Pancreas (tissue), 10 donors: ENCODE measurements around the gene FAM3B. TPM values are rescaled to one million over a fixed set of nuclear protein-coding genes. Genes with fewer than 3 reads are reported as not detected.
A peak's percentile ranks its signal among the peaks of the same experiment; 100 is the strongest.
"Not testable (repeated sequence)": the region's sequence is repeated elsewhere in the genome, so short reads cannot be mapped to it uniquely, and the experiment has no call there.

Experiments used
- ATAC-seq, 4 donors: fragments of 200-7000 bp; cut with Tn5 transposase; one replicate each; pipeline versions ENCODE4 v1.8.0 to v1.9.1; 2020; ENCODE audit warnings: mild to moderate bottlenecking in 4 of 4, moderate library complexity in 4 of 4
- DNase-seq, 6 donors: peaks; one replicate each; pipeline ENCODE4 v3.0.0-alpha.2; 2020
- FAIRE-seq: peaks from 2 replicates; lab custom pipeline; 2012; peaks lifted over from hg19 to GRCh38; lab: Jason Lieb, UNC
- H3K27ac ChIP-seq, 4 donors: fragments of 200-600 bp; sonication (generic); 1 replicate in 3 of 4; 2 replicates in 1 of 4; pipeline versions ENCODE4 v1.5.0 to v1.8.0; 2020
- H3K27me3 ChIP-seq, 4 donors: fragments of 200-600 bp; one replicate each; pipeline ENCODE4 v1.8.0; 2021
- H3K36me3 ChIP-seq, 3 donors: fragments of 200-600 bp; sonication (generic) in 1 of 3; one replicate each; pipeline versions ENCODE4 v1.5.0 to v1.8.0; 2020 to 2021
- H3K4me1 ChIP-seq, 3 donors: fragments of 200-600 bp; one replicate each; pipeline ENCODE4 v1.8.0; 2021
- H3K4me3 ChIP-seq, 4 donors: fragments of 200-600 bp; sonication (generic) in 2 of 4; one replicate each; pipeline versions ENCODE4 v1.5.0 to v1.8.0; 2020 to 2021
- H3K9me3 ChIP-seq, 4 donors: fragments of 200-600 bp; one replicate each; pipeline ENCODE4 v1.8.0; 2021
- WGBS, 2 donors: extraction: QIAGEN DNeasy Blood & Tissue Kit; methylation state at CpG; one replicate each; pipeline ENCODE4 v1.1.7; 2013; 5-methylcytosine and 5-hydroxymethylcytosine counted together
- intact Hi-C, 3 donors: fragments of 100-400 bp; cut with DNase I; formaldehyde crosslinking; loops; one replicate each; pipeline versions ENCODE4 v1.11.1 to v1.14.2; 2022
- polyA plus RNA-seq, 2 donors: library from polyadenylated mRNA; stranded (reverse); fragments of 200-250 nt; gene quantifications; one replicate each; pipeline ENCODE4 v1.2.3, GENCODE V29; 2013
- total RNA-seq, 6 donors: library from RNA; stranded (reverse); fragmentation: NEBNext Ultra II Directional in 4 of 6; extraction: Animal tissue kit (Norgen Biotek cat#: 25700) in 4 of 6; gene quantifications; one replicate each; pipeline versions ENCODE4 v1.2.1 to v1.2.4, GENCODE V29; 2021 to 2023
- TF ChIP-seq, protein P1 (sequence below), 4 donors: fragments of 200-600 bp; sonication (generic) in 3 of 4; IDR thresholded peaks; one replicate each; pipeline versions ENCODE4 v1.5.0 to v1.8.0; 2021; ENCODE audit warnings: antibody characterized with exemption in 4 of 4
- donor health status: healthy with polysubstance abuse.
- donor health status: DM: no; HTN: no; CAD: no; lungs with moderate emphysema.
- donor health status: DM: no; HTN: no; CAD: no.
- donor health status: control.
- donor health status: control.
- donor health status: Bipolar disorder and iron deficiency.
- donor health status: DM: yes; HTN: yes; CAD: no.
- donor health status: DM: no; HTN: no; CAD: no.
- donor health status: DM: no; HTN: no; CAD: no.
- donor health status: DM: yes; HTN: yes; CAD: no.

FAM3B gene
- total and polyA plus RNA-seq, 8 donors: 71.9 to 142 (median 105) TPM

DNA sequence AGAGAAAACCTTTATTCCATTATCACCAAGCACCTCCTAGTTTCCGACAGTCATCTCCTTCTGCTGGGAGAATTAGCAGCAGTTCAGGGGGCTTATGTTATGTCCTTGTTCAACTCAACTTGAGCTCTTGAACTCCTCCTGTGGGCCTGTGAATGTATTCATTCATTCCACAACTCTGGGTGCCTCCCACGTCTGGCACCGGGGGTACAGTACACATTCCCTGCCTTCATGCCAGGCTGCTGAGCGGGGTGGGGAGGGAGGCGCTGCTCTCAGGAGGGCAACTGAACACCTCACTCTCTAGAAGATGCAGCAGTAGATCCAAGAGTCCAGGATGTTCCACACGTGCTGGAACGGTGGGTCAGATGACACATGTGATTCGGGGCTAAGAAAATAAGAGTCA is 40.9 kb downstream of the FAM3B start:
- Histone ChIP-seq H3K36me3 (peaks cover 0 to 5% (median 0%) of the 10 kb centered on the region in 3 donors), H3K4me3 (no peak overlapping the region), H3K27ac (no peak overlapping the region), H3K4me1 (no peaks in the 10 kb centered on the region), H3K9me3 (no peaks in the 10 kb centered on the region), H3K27me3 (no peaks in the 10 kb centered on the region)
- no peak for FAIRE-seq
- intact Hi-C loops: no loop called here
- TF ChIP-seq, protein P1, sequence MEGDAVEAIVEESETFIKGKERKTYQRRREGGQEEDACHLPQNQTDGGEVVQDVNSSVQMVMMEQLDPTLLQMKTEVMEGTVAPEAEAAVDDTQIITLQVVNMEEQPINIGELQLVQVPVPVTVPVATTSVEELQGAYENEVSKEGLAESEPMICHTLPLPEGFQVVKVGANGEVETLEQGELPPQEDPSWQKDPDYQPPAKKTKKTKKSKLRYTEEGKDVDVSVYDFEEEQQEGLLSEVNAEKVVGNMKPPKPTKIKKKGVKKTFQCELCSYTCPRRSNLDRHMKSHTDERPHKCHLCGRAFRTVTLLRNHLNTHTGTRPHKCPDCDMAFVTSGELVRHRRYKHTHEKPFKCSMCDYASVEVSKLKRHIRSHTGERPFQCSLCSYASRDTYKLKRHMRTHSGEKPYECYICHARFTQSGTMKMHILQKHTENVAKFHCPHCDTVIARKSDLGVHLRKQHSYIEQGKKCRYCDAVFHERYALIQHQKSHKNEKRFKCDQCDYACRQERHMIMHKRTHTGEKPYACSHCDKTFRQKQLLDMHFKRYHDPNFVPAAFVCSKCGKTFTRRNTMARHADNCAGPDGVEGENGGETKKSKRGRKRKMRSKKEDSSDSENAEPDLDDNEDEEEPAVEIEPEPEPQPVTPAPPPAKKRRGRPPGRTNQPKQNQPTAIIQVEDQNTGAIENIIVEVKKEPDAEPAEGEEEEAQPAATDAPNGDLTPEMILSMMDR (IDR thresholded peaks at IDR 0.05): no peak
- ATAC-seq: no peak
- peak in 1 of 6 donors; percentile 26 for DNase-seq
- 55 to 63% methylated on average over 8 of the region's 8 CpGs for WGBS, 2 donors

DNA sequence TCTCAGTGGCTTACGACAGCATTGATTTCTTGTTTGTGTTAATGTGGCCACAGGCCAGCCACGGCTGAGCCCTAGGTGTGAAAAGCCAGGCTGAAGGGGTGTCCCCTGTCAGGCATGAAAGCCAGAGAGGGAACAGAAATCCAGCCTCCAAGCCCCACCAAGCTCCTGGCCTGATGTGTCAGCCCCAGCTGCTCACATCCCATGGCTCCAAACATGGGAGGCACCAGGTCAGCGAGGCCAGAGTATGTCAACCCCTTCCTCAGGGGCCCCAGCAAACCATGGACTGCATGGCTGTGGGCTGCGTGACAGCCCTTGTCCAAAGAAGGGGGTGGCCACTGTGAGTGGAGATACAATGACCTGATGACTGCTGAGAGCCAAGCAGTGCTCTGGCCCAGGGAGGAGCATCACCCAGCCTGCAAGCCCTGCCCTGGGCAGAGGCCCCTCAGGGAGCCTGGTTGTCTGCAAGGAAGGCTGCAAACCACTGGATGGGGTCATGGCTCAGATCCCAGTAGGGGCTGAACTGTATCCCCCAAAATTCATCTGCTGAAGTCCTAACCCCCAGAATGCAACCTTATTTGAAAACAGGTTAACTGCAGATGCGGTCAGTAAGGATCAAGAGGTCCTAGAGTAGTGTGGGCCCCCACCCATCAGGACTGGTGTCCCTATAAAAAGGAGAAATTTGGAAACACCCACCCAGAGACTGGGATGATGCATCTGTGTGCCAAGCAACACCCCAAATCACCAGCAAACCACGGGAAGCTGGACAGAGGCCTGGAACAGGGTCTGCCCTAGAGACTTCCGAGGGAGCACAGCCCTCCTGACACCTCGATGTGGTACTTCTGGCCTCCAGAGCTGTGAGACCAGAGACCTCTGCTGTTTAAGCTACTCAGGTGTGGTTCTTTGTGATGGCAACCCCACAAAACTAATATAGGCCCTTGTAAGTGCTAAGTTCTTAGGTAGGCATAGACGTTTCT is 41.9 kb downstream of the FAM3B start:
- Histone ChIP-seq H3K27me3 (no peaks in the 10 kb centered on the region), H3K27ac (no peak overlapping the region)
- DNase-seq: peak in 1 of 6 donors; percentile 32

DNA sequence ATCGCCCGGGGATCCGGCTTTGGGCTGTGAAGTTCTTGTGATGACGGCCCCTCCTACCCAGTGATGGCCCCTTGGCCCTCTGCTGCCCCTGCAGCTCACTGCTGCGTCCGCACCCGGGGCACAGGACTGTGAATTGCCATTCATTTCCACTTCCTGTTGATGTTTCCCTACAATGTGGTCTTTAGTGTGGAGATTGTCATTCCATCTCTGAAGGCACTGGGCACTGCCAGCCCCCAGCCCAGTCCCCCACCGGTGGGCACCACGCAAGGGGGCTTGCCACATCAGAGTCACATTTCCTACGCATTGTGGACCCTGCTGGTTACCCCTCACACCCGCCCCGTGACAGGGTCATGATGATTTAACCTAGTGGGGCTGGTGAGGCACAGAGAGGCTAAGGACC is 42.7 kb downstream of the FAM3B start:
- FAIRE-seq: no peak
- Histone ChIP-seq H3K9me3 (no peaks in the 10 kb centered on the region), H3K4me3 (no peak overlapping the region), H3K4me1 (no peaks in the 10 kb centered on the region), H3K36me3 (peaks cover 0 to 1% (median 0%) of the 10 kb centered on the region in 3 donors), H3K27me3 (no peaks in the 10 kb centered on the region), H3K27ac (no peak overlapping the region)
- ATAC-seq: no peak
- TF ChIP-seq, protein P1 (IDR thresholded peaks at IDR 0.05): no peak
- DNase-seq: peak in 1 of 6 donors; percentile 50
- intact Hi-C loops: no loop called here
- 81 to 91% methylated on average over 12 of the region's 12 CpGs for WGBS, 2 donors

More for the DNA sequence above, 41.9 kb downstream of the FAM3B start:
- no peaks in the 10 kb centered on the region for H3K9me3 ChIP-seq
- TF ChIP-seq, protein P1 (IDR thresholded peaks at IDR 0.05): no peak
- H3K36me3 ChIP-seq: peaks cover 0 to 5% (median 0%) of the 10 kb centered on the region in 3 donors
- intact Hi-C loops: no loop called here
- ATAC-seq (no peak), FAIRE-seq (no peak)
- no peak overlapping the region for H3K4me3 ChIP-seq
- 76 to 80% methylated on average over 9 of the region's 9 CpGs for WGBS, 2 donors
- no peaks in the 10 kb centered on the region for H3K4me1 ChIP-seq

DNA sequence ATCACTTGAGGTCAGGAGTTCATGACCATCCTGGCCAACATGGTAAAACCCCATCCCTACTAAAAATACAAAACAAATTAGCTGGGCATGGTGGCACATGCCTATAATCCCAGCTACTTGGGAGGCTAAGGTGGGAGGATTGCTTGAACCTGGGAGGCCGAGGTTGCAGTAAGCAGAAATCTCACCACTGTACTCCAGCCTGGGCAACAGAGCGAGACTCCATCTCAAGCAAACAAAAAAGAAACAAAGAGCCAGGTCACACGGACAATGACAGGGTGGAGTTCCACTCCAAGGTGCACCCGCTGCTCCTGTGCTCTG is 43.1 kb downstream of the FAM3B start:
- 69 to 75% methylated on average over 4 of the region's 4 CpGs for WGBS, 2 donors
- intact Hi-C loops: loop anchor here in 1 of 3 donors (10.0 kb wide), 1 partner anchor 95 kb away; no protein-coding TSS in a partner anchor
- not testable (repeated sequence) for DNase-seq

DNA sequence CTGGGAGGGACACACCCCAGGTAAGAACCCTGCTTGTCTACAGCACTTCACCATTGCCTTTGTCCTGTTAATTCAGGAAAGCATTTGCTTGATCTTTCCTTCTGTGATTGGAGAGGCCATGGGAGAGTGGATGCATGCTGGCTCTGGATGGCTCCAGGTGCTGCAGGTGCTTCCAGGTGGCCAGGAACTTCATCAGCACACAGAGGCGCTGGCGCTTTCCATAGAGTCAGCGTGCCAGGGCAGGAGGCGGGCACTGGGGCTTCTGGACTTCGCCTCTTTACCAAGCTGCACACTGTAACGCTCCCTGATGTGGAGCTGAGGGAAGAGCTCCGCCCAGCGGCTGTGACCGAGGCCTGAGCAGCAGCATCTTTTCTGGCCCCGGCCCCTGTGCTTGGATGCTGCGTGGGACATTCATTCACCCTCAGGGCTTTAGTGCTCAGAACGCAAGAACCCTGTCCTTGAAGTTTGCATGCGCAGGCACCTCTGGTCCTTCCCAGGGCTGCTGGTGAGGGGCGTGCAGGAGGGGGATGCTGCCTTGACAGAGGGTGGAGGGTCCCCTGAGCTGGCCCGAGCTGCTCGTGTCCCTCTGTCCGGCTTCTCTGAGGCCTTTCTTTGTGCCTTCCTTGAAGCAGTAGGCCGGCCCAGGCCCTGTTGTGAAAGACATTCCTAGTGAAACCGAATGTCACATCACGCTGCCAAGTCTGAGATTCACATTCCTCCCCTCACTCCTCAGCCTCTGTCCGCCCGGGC is 43.6 kb downstream of the FAM3B start:
- H3K9me3 ChIP-seq: no peaks in the 10 kb centered on the region
- H3K4me3 ChIP-seq: no peak overlapping the region
- WGBS, 2 donors: 51 to 66% methylated on average over 22 of the region's 22 CpGs
- no peak overlapping the region for H3K27ac ChIP-seq
- no peaks in the 10 kb centered on the region for H3K4me1 ChIP-seq
- peak in 5 of 6 donors; percentile 61 to 74 (median 64) for DNase-seq
- ATAC-seq: peak; percentile 71 to 89 (median 84)
- H3K27me3 ChIP-seq: no peaks in the 10 kb centered on the region
- intact Hi-C loops: loop anchor here in 1 of 3 donors (10.0 kb wide), 1 partner anchor 95 kb away; no protein-coding TSS in a partner anchor
- no peak for FAIRE-seq
- no peaks in the 10 kb centered on the region for H3K36me3 ChIP-seq
- TF ChIP-seq, protein P1 (IDR thresholded peaks at IDR 0.05): peak in 2 of 4 donors; percentile 12 to 19

More for the DNA sequence above, 43.1 kb downstream of the FAM3B start:
- not testable (repeated sequence) for H3K9me3 ChIP-seq, H3K27ac ChIP-seq, FAIRE-seq, H3K27me3 ChIP-seq, H3K4me3 ChIP-seq, H3K36me3 ChIP-seq, H3K4me1 ChIP-seq, ATAC-seq
